ENCODE measurements around the gene FOXD2.

DNA sequence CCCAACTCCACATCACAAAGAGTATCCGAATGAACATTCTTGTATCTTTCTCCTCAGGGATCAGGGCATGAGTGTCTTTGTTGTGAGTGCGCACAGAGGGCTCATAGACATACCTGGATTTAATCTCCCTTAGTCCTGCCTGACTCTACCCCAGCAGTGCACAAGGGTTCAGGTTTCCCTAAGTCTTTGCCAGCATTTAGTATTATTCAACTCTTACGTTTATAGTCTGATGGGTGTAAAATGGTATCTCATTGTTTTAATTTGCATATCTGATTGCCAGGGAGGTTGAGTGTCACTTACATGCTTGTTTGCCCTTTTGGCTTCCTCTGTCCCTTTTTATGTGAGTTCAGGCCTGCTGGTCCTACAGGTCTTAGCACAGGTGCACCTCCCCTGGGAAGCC lies 49.5 kb downstream of the FOXD2 start:
- no peak for TF ChIP-seq GATA3 (IDR thresholded peaks at IDR 0.05; ENCODE audit: low read depth, low read length)
- no peak for TF ChIP-seq GATA2 (IDR thresholded peaks at IDR 0.05; ENCODE audit: low read depth, low read length)
